ENCODE data around the gene CFAP206. TPM values are rescaled to one million over a fixed set of nuclear protein-coding genes. Genes with fewer than 3 reads are reported as not detected.

Gene CFAP206
- polyA plus RNA-seq, 1 donor, result 0.15 TPM

DNA sequence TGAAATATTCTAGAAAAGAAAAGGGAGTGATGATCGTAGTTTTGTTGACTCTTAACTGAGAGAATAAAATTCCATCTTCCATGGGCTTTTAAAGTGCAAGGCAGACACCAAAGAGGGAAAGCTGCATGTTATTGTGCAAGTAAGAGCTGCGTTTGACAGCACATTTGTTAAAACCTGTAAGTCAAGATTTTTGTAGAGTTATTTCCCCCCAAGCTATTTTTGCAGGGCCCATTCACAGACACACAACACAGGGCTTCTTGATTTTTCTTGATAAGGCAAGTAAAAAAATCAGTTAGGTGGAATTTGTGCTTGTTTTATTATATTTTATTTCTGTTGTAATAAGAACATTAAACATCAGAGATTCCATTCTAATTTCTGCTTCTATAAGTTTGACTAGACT is 13.8 kb downstream of the CFAP206 start:
- H3K4me1 ChIP-seq (ENCODE audit: control insufficient read depth, insufficient read depth, low read length), result no peaks in the 10 kb centered on the region
- 60% methylated on average over 1 of the region's 2 CpGs for WGBS (ENCODE audit: insufficient coverage, low lambda C conversion rate)
- no peaks in the 10 kb centered on the region for H3K9me3 ChIP-seq (ENCODE audit: control insufficient read depth, low read depth, low read length)
- H3K36me3 ChIP-seq (ENCODE audit: control insufficient read depth, insufficient read depth, low read length), result no peaks in the 10 kb centered on the region
- no peak overlapping the region for H3K27ac ChIP-seq (ENCODE audit: low read length)
- H3K4me3 ChIP-seq (ENCODE audit: low read length), result no peak overlapping the region
- no peaks in the 10 kb centered on the region for H3K27me3 ChIP-seq (ENCODE audit: control insufficient read depth, insufficient read depth, low read length)
- no peak for DNase-seq

- H3K4me3 ChIP-seq (ENCODE audit: low read length), result no peak overlapping the region
- no CpG with 5 or more reads among the region's 4 CpGs for WGBS (ENCODE audit: insufficient coverage, low lambda C conversion rate)
- no peaks in the 10 kb centered on the region for H3K9me3 ChIP-seq (ENCODE audit: control insufficient read depth, low read depth, low read length)
These were observed 19.0 kb downstream of the CFAP206 start for GRCh38 chr6:87426789-87427188.

GRCh38 chr6:87430499-87430898 is 22.7 kb downstream of the CFAP206 start:
- no peak for DNase-seq
- no peaks in the 10 kb centered on the region for H3K4me1 ChIP-seq (ENCODE audit: control insufficient read depth, insufficient read depth, low read length)
- H3K27me3 ChIP-seq (ENCODE audit: control insufficient read depth, insufficient read depth, low read length), result no peaks in the 10 kb centered on the region
- no peak overlapping the region for H3K4me3 ChIP-seq (ENCODE audit: low read length)
- no peaks in the 10 kb centered on the region for H3K9me3 ChIP-seq (ENCODE audit: control insufficient read depth, low read depth, low read length)
- H3K27ac ChIP-seq (ENCODE audit: low read length), result no peak overlapping the region
- H3K36me3 ChIP-seq (ENCODE audit: control insufficient read depth, insufficient read depth, low read length), result no peaks in the 10 kb centered on the region
- 80% methylated on average over 1 of the region's 3 CpGs for WGBS (ENCODE audit: insufficient coverage, low lambda C conversion rate)

More at GRCh38 chr6:87426789-87427188, 19.0 kb downstream of the CFAP206 start:
- H3K36me3 ChIP-seq (ENCODE audit: control insufficient read depth, insufficient read depth, low read length), result no peaks in the 10 kb centered on the region
- no peaks in the 10 kb centered on the region for H3K4me1 ChIP-seq (ENCODE audit: control insufficient read depth, insufficient read depth, low read length)
- DNase-seq, result no peak
- H3K27ac ChIP-seq (ENCODE audit: low read length), result no peak overlapping the region
- no peaks in the 10 kb centered on the region for H3K27me3 ChIP-seq (ENCODE audit: control insufficient read depth, insufficient read depth, low read length)

DNA sequence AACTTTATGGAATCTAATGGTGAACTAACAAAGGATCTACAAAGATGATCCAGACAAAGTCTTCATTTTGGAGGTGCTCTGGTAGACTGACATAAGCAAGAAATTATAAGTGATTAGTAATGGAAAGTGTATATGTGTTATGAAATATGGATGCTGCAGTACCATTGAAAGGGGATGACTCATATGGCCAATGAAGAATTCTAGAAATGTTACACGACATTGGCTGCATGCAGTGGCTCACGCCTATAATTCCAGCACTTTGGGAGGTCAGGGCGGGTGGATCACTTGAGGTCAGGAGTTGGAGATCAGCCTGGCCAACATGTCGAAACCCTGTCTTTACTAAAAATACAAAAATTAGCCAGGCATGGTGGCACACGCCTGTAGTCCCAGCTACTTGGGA is 23.5 kb downstream of the CFAP206 start:
- H3K27ac ChIP-seq (ENCODE audit: low read length), result no peak overlapping the region
- no peaks in the 10 kb centered on the region for H3K4me1 ChIP-seq (ENCODE audit: control insufficient read depth, insufficient read depth, low read length)
- no peaks in the 10 kb centered on the region for H3K36me3 ChIP-seq (ENCODE audit: control insufficient read depth, insufficient read depth, low read length)
- no CpG with 5 or more reads among the region's 5 CpGs for WGBS (ENCODE audit: insufficient coverage, low lambda C conversion rate)
- H3K9me3 ChIP-seq (ENCODE audit: control insufficient read depth, low read depth, low read length), result no peaks in the 10 kb centered on the region
- H3K27me3 ChIP-seq (ENCODE audit: control insufficient read depth, insufficient read depth, low read length), result no peaks in the 10 kb centered on the region
- no peak for DNase-seq
- no peak overlapping the region for H3K4me3 ChIP-seq (ENCODE audit: low read length)

GRCh38 chr6:87436435-87436834 is 28.7 kb downstream of the CFAP206 start:
- H3K4me3 ChIP-seq (ENCODE audit: low read length), result no peak overlapping the region
- no CpG with 5 or more reads among the region's 4 CpGs for WGBS (ENCODE audit: insufficient coverage, low lambda C conversion rate)
- H3K36me3 ChIP-seq (ENCODE audit: control insufficient read depth, insufficient read depth, low read length), result no peaks in the 10 kb centered on the region
- no peaks in the 10 kb centered on the region for H3K9me3 ChIP-seq (ENCODE audit: control insufficient read depth, low read depth, low read length)
- DNase-seq, result peak; percentile 46 to 60
- H3K4me1 ChIP-seq (ENCODE audit: control insufficient read depth, insufficient read depth, low read length), result no peaks in the 10 kb centered on the region
- H3K27ac ChIP-seq (ENCODE audit: low read length), result no peak overlapping the region
- no peaks in the 10 kb centered on the region for H3K27me3 ChIP-seq (ENCODE audit: control insufficient read depth, insufficient read depth, low read length)

- no peaks in the 10 kb centered on the region for H3K4me1 ChIP-seq (ENCODE audit: control insufficient read depth, insufficient read depth, low read length)
- H3K4me3 ChIP-seq (ENCODE audit: low read length), result no peak overlapping the region
- H3K9me3 ChIP-seq (ENCODE audit: control insufficient read depth, low read depth, low read length), result no peaks in the 10 kb centered on the region
- no peak overlapping the region for H3K27ac ChIP-seq (ENCODE audit: low read length)
- no peaks in the 10 kb centered on the region for H3K27me3 ChIP-seq (ENCODE audit: control insufficient read depth, insufficient read depth, low read length)
- no peaks in the 10 kb centered on the region for H3K36me3 ChIP-seq (ENCODE audit: control insufficient read depth, insufficient read depth, low read length)
- no CpG with 5 or more reads among the region's 5 CpGs for WGBS (ENCODE audit: insufficient coverage, low lambda C conversion rate)
- no peak for DNase-seq
These were observed 33.9 kb downstream of the CFAP206 start for GRCh38 chr6:87441711-87442110.

DNA sequence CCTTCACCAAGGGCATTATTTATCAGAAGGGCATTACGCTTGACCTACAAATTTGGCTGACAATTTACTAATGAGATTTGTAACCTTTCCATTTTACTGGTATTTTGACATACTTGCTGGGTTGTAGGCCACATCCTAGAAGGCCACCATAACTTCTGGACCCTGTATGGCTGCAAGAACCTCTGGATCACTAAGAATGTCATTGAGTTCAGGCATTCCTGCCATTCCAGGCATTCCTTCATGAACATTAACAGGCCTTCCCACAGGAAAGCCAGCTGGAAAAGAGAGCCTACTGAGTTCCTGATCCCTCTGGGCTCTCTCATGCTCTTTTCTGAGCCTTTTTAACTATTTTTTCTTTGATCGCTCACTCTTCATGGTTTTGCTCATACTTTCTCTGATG is 36.6 kb downstream of the CFAP206 start:
- H3K4me3 ChIP-seq (ENCODE audit: low read length), result no peak overlapping the region
- H3K27me3 ChIP-seq (ENCODE audit: control insufficient read depth, insufficient read depth, low read length), result no peaks in the 10 kb centered on the region
- no peaks in the 10 kb centered on the region for H3K36me3 ChIP-seq (ENCODE audit: control insufficient read depth, insufficient read depth, low read length)
- no peak overlapping the region for H3K27ac ChIP-seq (ENCODE audit: low read length)
- 92% methylated on average over 1 of the region's 2 CpGs for WGBS (ENCODE audit: insufficient coverage, low lambda C conversion rate)
- H3K4me1 ChIP-seq (ENCODE audit: control insufficient read depth, insufficient read depth, low read length), result no peaks in the 10 kb centered on the region
- H3K9me3 ChIP-seq (ENCODE audit: control insufficient read depth, low read depth, low read length), result no peaks in the 10 kb centered on the region
- DNase-seq, result no peak

DNA sequence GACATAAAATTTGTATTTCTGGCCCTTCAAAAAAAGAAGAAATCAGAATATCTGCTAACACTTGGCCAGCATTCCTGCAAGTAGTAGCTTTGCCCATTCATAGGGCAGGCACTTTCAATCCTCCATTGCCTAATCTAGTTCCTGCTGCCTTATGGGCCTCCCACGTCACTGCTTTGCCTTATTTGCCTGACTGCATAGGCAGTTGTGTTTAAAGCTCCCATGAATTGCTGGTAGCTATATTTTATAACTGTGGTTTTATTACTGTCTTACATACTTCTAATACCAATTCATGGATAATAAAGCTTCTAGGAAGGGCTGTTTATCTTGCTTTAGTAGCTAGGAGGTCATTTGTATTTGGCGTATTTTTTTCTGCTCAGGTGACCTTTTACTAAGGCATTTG is 57.3 kb downstream of the CFAP206 start:
- 45% methylated on average over 2 of the region's 2 CpGs for WGBS (ENCODE audit: insufficient coverage, low lambda C conversion rate)
- Histone ChIP-seq H3K9me3 (ENCODE audit: control insufficient read depth, low read depth, low read length) (no peaks in the 10 kb centered on the region), H3K4me1 (ENCODE audit: control insufficient read depth, insufficient read depth, low read length) (no peaks in the 10 kb centered on the region), H3K27ac (ENCODE audit: low read length) (no peak overlapping the region), H3K4me3 (ENCODE audit: low read length) (no peak overlapping the region), H3K36me3 (ENCODE audit: control insufficient read depth, insufficient read depth, low read length) (no peaks in the 10 kb centered on the region), H3K27me3 (ENCODE audit: control insufficient read depth, insufficient read depth, low read length) (peaks cover 4% of the 10 kb centered on the region)
- peak; percentile 66 to 77 for DNase-seq

DNA sequence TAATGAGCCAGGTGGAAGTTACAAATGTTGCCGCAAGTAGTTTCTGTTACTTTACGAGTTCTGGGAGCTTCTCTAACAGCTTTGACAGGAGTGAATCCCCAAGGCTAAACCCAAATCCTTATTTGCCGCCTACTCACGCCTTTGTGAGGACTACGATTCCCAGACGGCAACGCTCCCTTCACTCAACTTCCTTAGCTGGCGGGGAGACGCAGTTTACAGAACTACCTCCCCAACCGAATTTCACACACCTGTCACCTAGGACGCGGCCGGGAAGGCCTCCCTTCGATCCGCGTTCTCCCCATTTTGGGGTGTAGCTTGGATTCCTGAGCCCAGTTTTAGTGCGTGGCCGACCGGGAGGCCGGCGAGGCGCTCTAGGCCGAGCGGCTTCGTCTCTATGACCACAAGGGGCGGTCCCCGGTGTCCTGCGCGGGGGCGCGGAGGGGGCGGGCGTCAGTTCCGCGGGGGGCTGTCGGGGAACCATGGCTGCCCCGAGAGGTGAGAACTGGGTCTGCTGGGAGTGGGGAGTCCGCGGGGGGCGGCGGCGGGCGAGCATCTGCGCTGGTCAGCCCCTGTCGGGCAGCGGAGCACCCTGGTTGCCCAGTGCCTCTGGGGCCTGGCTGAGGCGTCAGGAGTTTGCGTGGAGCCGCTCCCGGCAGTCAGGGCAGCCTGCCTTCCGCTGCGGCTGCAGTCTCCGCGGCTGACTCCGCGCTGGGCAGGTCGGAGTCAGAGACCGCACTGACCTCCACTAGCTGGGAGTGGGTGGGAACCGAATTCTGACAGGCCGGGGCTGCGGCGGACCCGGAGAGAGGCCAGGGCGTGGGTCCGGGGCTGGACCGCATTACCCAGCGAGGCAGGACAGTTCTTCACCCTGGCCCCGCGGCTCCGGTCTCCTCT is 65.0 kb downstream of the CFAP206 start, which contains the start of gene SLC35A1:
TSS of gene SLC35A1 (plus strand) at position 450 of the 894 bp plus-strand sequence. CDS start at position 480, 30 bp downstream.
- peak within 1 kb of the TSS; percentile 89 for H3K4me3 ChIP-seq (ENCODE audit: low read length)
- H3K27me3 ChIP-seq (ENCODE audit: control insufficient read depth, insufficient read depth, low read length), result no peaks in the 10 kb centered on the region
- peaks cover 3% of the 10 kb centered on the region for H3K36me3 ChIP-seq (ENCODE audit: control insufficient read depth, insufficient read depth, low read length)
- peaks cover 3% of the 10 kb centered on the region for H3K4me1 ChIP-seq (ENCODE audit: control insufficient read depth, insufficient read depth, low read length)
- DNase-seq, result peak; percentile 71 to 95
- H3K9me3 ChIP-seq (ENCODE audit: control insufficient read depth, low read depth, low read length), result no peaks in the 10 kb centered on the region
- no CpG with 5 or more reads among the region's 70 CpGs for WGBS (ENCODE audit: insufficient coverage, low lambda C conversion rate)
- peak within 1 kb of the TSS; percentile 88 for H3K27ac ChIP-seq (ENCODE audit: low read length)

GRCh38 chr6:87473419-87473903 is 65.7 kb downstream of the CFAP206 start:
- H3K4me1 ChIP-seq (ENCODE audit: control insufficient read depth, insufficient read depth, low read length), result peaks cover 3% of the 10 kb centered on the region
- H3K9me3 ChIP-seq (ENCODE audit: control insufficient read depth, low read depth, low read length), result no peaks in the 10 kb centered on the region
- peak overlapping the region; percentile 89 for H3K4me3 ChIP-seq (ENCODE audit: low read length)
- H3K27ac ChIP-seq (ENCODE audit: low read length), result peak overlapping the region; percentile 88
- peak; percentile 25 to 62 for DNase-seq
- H3K27me3 ChIP-seq (ENCODE audit: control insufficient read depth, insufficient read depth, low read length), result no peaks in the 10 kb centered on the region
- H3K36me3 ChIP-seq (ENCODE audit: control insufficient read depth, insufficient read depth, low read length), result peaks cover 10% of the 10 kb centered on the region
- WGBS (ENCODE audit: insufficient coverage, low lambda C conversion rate), result no CpG with 5 or more reads among the region's 15 CpGs
